Stimulated activated CD4-positive, alpha-beta T cell treated with anti-CD3 and anti-CD28 coated beads, Interleukin-2, amount 100 ng/mL, for 24 hours (primary cell): ENCODE measurements around the gene VWA5B1.

Source experiments
- DNase-seq, 2 donors: peaks; one replicate each; pipeline ENCODE4 v3.0.0-alpha.2; 2020

Gene VWA5B1

DNA sequence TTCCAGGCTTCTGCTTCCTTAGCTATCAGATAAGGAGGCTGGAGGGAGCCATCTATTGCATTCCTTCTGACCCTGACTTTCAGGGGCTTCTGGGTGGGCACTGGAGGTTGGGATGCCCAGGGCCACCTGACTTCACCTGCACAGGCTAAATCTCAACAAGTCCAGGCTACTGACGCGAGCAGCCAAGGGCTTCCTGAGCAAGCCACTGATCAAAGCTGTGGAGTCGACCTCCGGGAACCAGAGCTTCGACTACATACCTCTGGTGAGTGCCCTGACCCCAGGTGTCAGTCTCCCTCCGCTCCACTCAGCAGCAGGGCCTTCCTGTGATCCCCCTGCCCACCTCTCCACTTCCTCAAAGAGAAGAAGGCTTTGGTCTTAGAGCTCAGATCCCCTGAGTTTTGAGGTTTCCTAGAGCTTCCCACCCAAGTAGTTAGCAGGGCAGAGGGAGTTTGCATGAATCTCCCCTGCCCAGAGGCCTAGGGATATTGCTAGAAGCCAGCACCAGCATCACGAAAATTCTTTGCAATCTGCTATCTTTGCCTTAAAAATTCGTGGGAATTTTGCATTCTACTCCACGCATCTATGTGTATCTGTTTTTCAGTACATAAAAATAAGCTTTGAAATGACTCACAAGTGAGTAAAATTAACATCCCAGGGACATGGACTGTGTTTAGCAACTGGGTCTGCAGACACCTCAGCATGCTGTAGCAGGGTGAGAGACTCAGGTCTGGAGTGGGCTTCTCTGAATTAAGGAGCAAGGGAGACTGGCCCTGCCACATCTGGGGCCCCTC is 61.4 kb downstream of the VWA5B1 start:
- DNase-seq: no peak

DNA sequence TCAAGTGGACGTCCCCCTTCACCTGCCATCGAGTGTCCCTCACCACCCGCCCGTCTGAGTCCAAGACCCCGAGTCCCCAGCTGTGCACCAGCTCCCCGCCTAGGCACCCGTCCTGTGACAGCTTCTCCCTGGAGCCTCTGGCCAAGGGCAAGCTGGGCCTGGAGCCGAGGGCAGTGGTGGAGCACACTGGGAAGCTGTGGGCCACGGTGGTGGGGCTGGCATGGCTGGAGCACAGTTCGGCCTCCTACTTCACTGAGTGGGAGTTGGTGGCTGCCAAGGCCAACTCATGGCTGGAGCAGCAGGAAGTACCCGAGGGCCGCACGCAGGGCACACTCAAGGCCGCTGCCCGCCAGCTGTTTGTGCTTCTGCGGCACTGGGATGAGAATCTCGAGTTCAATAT is 63.2 kb downstream of the VWA5B1 start:
- no peak for DNase-seq

DNA sequence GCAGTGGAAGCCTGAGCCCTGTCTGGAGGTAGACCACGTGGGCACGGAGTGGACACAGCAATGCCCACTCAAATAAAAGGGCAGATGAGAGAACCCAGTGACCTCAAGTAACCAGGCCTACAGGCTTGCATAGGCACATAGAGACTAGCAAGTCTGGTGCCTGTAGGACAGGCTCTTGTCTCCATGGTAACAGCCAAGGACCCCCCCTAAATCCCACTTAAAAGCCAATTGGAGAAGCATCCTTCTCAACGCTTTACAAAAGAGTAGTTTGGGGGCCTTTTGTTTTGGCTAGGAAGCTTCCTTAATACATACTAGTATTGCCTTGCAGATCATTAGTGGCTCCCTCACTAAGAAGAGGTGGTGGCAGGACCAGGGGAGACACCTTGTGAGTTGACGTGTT is 63.9 kb downstream of the VWA5B1 start:
- no peak for DNase-seq

DNA sequence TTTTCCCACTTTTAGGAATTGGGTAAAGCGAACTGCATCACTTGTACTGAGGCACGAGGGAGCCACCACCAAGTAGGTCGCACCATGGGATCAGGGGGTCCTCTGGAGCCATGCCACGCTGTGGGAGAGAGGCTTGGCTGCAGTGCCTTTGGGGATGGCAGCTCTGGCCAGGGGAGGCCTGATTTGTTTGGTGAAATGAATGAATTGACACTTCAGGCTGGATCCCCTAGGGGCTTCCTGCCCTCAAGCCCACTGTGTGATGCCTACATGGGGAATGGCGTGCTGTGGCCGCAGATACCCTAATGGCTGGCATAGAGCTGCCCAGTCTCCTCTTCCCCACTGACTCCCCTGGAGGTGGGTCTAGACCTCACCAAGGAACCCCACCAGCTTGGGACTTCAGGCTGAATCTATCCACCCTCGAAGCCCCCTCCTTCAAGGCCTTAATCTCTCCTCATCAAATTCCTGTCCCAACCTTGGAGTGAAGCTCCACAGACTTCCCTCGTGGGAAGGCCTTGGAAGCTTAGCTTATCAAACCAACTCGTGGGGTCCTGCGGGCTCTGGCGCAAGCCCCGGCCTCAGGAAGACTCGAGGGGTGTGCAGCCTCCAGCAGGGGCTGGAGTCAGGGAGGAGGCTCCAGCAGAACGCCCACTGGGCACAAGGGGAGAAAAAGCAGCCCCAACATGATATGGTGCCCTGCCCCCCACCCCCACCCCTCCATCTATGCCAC is 64.6 kb downstream of the VWA5B1 start:
- no peak for DNase-seq

DNA sequence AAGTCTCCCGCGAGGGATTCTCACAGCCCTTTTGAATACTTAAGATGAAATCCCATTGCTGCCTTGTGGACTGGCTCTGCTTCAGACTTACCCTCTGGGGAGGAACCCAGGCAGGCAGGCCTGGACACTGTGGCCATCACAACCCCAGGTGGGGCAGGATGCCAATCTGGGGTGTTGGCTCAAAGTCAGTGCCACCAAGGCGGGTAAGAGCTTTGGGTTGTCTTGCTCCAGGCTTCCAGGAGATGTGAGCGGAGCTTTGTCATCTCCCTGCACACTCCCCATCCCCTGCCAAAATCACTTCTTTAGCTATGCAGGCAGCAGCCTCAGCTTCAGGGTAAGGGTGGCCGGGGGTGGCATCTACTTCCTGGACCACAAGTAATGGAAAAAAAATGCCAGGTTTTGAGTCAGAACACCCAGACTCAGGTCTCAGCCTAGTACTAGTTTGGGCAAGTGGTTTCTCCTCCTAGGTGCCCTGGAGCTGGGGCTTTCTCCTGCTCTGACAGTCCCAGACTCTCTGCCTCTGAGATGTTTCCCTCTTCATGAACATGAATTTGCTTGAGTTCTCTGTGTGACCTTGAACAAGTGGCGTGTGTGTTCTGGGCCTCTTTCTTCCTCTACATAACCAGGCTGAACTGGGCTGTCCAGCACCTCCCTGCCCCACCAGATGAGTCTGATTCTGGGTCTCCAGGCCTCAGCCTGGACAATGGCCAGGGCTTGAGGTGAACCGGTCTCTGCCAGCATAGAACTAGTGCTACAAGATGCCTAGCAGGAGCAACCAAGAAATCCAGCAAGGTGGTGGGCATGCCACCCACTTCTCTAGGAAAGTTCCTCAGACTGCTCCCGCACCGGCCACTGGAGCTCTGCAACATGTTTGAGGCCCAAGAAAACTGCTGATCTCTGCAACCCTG is 65.4 kb downstream of the VWA5B1 start:
- no peak for DNase-seq

DNA sequence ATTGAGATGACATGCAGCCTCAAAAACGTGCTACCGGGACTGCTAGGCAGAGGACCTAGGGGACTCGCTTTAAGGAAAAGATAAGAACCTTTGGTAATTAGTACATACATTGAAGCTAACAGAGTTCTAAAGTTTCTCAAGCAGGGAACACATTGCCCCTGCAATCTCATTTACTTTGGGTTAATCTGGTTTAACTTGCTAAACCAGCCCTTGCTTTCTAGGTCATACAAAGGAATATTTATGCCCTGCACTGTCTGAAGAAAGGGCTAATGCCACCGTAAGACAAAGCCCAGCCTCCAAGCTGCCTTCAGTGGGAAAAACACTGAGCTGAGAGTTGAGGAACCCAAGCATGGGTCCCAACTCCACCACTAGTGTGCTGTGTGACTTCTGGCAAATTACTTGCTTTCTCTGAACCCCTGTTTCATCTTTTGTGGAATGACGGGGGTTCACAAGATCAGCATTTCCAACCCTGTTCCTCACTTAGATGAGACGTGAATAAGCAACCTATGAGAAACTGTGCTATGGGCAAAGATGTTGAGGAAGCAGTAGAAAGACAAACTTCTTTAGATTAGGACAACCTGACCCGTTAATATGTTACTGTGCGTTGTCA is 66.3 kb downstream of the VWA5B1 start:
- no peak for DNase-seq

DNA sequence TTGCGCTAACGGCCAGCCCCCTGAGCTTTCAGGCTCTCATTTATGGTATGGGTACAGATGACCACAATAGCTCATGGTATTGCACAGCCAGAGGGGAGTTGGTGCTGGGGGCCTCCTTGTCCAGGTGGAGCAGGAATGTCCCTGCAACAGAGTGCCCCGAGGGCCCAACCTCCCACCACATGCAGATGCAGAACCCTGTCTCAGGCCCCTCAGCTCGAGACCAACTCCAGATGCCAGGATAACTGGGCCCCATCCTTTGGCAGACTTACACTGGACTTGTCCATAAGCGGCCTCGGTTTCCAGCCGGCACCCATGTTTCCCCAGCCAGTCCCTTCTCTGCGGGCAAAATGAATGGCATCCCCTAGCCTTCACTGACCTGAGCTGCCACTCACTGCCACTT is 67.1 kb downstream of the VWA5B1 start:
- DNase-seq: no peak

DNA sequence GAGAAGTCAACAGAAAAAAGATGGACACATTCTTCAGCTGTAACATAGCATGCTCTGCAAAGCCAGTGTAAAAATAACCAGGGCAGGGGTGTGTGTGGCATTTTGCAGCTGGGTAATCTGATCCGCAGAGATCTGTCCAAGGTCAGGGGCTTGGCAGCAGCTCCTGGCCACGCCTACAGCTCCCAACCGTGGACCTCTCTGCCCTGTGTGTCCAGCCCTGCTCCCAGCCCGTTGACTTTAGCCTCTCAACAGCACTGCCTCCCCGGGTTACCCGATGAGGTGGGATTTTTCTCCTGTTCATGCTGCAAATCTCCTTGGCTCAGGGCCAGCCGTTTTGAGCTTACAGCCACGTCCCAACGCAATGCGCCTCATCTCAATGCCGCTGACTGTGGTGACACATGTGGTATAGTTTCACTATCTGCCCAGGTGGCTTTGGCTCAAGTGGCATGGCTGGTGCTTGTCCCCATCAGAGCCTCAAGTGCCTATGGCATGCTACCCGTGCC is 68.1 kb downstream of the VWA5B1 start:
- DNase-seq: no peak

DNA sequence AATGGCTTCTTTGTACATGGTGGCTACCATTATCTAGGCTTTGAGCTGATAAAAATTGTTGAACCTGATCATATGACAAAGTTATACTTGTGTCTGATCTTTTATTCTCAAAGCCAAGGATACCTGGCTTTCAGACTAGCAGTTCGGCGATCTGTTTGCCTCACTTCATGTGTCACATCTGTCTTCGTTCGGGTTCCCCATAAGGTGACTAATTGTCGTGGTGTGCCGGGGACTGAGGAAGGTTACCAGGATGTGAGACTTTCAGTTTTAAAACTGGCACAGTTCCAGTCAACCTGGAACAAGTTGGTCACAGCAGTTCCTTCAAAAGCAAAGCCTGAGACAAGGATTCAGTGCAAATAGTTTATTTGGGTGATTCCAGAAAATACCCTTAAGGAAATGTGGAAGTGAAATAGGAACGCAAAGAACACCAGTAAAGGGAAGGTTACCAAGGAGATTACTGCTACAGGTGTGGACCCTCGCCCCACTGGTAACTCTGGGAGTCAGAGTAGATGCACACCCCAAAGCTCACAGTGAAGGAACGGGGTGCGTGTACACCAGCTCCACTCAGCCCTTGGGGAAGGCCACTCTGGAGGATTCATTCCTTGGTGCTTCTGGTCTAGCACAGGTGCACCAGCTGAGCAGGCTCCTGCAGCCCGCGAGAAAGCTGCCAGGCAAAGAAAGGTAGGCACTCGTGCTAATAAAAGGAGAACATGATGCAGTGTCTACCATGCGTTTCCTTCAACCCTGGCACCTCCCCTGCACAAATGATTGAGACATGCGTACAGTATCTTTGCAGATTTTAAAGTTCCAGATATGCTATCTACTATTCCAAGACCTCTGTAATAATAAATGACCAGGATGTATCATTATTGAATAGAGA is 69.0 kb downstream of the VWA5B1 start:
- DNase-seq: peak; percentile 64 to 69

DNA sequence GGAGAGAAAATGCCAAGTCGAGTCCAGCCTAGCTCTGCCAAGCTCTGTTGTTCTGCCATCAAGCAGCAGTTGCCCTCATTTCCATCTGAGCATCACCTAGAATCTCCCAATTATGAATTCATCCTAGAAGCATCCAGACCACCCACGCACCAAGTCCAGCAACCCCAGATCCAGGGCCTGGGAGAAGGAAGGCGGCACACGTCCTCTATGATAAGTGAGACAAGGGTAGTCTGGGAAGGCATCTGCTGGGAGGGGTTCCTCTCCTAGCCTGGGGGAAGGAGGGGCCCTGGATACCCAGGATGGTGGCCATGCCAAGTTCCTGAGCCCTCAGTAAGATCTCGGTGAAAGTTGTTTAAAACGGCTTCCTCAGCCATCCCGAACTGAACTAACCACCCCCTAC is 70.7 kb downstream of the VWA5B1 start:
- DNase-seq: no peak

DNA sequence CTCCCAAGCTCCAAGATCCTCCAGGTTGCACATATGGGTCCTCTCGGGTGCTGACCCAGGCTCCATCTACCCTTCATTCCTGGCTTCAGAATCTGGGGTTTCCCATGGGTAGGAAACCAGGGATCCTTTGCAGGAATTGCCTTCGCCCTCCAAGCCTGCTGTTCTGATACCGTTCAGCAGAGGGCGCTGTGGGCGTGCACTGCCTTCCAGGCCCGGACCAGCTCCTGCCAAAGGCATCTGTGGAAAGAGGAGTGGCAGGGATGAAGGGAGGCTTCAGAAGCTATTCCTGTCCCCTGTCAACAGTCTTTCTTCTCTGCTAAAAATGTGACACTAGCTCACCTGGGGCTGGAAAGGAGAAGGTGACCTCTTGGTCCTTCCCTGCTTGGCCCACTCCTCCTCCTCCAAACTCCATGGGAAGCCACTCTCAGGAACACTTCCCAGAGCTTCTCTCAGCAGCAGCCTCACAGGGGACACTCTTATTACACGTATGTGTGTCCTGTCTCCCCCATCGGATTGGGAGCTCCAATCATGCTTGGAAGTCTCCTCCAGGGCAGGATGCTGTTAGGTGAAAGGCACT is 71.2 kb downstream of the VWA5B1 start:
- DNase-seq: peak; percentile 37 to 63

DNA sequence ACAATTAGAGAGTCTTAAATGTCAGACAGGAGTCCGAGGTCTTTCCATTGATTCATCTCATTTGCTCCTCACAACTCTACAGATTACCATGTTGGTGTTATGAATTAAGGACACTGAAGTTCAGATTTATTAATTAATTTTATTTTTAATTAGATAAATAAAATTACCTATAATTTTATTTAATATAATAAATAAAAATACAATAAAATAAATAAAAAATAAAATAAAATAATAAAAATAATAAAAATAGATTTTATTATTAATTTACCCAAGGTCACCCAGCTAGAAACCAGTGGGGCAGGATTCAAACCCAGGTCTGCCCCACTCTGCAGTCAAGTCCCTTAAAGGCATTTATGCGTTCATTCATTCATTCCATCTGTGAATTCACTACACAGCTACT is 72.2 kb downstream of the VWA5B1 start:
- DNase-seq: no peak

DNA sequence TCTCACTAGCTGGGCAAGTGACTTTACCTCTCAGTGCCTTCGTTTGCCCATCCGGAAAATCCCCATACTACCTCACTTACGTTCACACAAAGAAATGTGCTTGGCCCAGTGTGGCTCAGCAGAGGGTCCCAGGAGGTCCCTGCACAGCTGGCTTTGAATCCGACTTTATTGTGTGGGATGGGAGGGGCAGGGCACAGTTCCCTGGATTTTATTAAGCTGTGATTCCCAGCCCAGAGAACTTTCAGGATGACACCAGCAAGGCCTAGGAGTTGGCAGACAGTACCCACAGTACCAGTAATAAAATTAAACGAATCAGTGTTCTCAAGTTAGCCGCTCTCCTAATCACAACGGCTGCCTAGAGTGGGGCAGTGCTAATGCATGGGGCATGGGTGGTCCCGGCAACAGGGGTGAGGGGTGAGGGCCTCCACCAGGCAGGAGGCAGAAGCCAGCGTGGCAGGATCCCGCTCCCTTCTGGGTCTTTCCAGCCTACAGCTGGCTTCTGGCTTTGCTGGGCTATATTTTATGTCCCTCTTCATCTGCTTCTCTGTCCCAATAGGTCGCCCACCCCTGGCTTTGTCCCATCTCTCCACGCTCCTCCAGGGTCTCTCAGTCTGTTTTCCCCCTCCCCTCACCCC is 74.9 kb downstream of the VWA5B1 start:
- no peak for DNase-seq

DNA sequence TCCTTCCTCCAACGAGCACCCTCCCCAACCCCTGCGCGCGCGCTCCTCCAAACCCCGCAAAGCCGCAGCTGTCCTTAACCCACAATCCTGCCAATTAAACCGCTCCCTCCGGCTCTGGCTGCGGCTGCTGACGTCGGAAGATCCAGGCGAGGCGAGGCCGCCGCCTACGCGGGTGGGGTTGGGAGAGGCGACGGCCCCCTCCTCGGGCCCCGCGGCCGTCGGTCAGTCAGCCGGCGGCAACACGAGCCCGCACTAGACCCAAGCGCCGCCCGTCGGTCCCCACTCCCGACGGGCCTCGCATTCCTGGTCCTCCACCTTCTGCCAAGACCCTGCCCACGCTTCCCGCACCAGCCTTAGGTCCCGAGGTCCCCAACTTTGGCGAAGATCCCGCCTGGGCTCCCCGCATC is 75.4 kb downstream of the VWA5B1 start:
- no peak for DNase-seq

DNA sequence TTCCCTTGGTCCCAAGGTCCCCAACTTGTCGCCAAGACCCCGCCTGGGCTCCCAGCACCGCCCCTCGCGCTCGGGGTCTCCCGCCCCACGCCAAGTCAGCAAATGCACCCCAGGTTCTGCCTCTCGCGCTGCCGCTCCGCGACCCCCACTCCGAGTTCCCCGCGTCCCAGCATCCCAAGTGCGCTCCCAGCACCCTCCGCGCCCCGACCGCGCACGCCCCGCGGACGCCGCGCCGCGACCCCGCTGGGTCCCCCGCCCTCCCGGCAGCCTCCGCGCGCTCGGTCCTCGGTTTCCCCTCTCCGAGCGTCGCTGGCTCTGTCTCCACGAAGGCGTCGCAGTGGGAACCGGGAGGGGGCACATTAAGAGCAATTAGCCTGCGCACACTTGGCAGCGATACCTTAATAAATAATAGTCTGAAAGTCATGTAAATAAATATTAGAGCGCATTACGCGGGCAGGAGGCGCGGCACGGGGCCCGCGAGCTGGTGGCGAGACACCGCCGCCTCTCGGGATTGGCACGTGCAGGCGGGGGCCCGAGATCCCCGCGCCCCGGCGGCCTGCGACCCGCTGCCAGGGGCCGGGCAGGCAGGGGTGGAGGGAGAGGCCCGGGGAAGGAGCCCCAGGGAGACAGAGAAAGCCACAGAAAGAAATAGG is 75.9 kb downstream of the VWA5B1 start:
- no peak for DNase-seq

DNA sequence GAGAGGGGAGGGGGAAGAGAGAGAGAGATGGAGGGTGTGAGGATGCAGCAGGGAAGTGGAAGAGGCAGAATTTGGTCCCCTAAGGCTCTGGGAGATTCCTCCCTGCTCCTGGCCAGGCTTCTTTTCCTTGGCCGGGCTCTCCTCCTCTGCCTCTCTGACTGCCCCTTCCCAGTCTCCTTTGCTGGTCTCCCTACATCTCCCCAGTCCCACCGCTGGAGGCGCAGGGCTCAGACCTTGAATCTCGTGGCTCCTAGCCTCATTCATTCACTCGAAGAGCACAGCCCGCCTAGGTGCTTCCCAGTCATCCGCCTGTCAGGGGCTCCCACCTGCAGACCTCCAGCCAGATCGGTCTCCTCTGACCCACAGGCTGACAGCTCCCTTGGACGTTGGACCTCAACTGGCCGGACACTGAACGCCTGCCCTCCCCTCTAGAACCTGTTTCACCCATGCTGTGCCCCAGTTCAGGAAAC is 76.5 kb downstream of the VWA5B1 start:
- peak in 1 of 2 donors; percentile 41 for DNase-seq

DNA sequence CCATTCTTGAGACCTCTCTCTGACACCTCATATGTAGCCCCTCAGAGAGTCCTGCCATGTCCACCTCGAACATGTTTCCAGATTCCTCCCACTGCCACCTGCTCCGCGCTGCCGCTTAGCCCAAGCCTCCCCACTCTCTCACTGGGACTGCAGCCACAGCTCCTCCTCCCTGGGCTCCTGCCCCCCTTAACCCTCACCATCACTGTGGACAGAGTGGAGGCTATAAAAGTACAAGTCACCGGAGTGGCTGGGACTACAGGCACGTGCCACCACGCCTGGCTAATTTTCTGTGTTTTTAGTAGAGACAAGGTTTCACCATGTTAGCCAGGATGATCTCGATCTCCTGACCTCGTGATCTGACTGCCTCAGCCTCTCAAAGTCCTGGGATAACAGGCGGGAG is 77.0 kb downstream of the VWA5B1 start:
- no peak for DNase-seq

DNA sequence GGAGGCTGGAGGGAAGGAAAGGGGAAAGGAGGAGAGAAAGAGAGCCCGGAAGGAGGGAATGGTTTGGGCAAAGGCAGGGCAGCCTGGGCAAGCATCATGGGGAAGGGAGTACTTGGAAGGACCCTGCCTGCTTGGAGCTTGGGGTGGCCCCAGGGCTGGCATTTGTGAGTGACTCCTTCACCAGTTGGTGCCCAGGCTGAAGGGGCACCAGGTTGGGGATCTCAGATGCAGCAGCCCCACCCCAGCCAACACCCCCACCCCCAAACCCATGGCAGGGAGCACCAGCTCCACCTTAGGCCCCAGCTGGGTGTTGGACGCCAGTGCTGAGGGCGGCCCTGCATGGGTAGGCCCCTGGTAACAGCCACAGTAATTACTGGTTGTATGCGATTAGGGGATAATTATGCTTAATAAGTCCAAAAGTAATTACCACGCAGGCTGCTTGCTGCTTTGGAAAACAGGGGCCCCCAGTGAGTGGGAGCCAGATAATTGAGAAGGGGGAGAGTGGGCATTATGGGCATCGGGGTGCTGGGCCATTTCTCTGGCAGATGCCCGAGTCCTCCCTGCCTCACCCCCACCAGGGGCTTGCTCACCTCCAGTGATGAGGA is 78.3 kb downstream of the VWA5B1 start:
- no peak for DNase-seq

DNA sequence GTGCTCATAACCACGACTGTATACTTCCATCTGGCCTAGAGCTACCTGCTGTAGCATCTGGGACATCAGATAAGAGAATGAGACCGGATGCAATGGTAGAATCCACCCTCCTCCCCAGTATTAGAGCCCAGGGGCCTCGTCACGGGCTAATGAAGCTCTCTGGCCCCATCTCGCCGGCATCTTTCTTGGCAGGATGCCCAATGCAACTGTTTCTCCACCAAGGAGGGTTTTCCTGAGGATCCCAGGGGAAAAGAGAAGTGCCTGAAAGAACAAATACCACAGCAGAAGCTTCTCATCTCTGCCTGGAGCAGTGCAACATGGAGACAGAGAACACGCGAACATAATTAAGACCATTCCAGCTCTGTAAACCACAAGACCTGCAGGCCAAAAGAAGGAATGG is 80.0 kb downstream of the VWA5B1 start:
- no peak for DNase-seq

DNA sequence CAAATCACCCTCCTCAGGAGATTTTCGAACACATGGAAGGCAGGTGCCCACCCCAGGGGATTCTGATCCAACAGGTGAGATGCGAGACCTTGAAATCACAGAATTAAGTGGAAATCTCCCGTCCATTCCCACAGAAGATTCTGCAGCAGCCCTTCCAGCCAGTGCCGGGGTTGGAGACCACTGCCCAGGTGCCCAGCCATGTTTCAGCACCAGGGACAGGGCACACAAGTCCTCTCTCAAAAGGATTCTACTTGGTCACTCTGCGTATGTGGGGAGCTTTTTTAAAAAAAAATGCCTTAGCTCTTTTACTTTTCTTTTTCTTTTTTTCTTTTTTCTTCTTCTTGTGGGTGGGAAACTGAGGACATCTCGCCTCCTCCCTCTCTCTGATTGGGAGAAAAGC is 80.7 kb downstream of the VWA5B1 start:
- no peak for DNase-seq
